HCT116 (cell line): ENCODE data around the gene EPS8. TPM values are rescaled to one million over a fixed set of nuclear protein-coding genes. Genes with fewer than 3 reads are reported as not detected.

Experiments used
- ATAC-seq: fragments of 200-7000 bp; cut with Tn5 transposase; 2 replicates; pipeline ENCODE4 v1.9.1; 2020; ENCODE audit warnings: mild to moderate bottlenecking, moderate library complexity
- BruUV-seq: library from RNA; stranded (reverse); fragments of 400-500 nt; replicated peaks from 2 replicates; lab custom pipeline; 2021; lab: Mats Ljungman, UMichigan
- CTCF ChIA-PET: fragments of 300-600 bp; sonication (Branson Sonifier 250); formaldehyde crosslinking; loops from one replicate; lab custom pipeline; 2021; ENCODE audit warnings: antibody characterized with exemption; lab: Charles Lee
- POLR2A ChIA-PET: fragments of 300-600, 350-600 bp; sonication (Branson Sonifier 250); formaldehyde crosslinking; loops from one replicate; lab custom pipeline; 2021; ENCODE audit warnings: antibody characterized with exemption; lab: Charles Lee
- RAD21 ChIA-PET, 2 experiments: fragments of 300-600 bp; sonication (Branson Sonifier 250); formaldehyde crosslinking; loops; one replicate each; lab custom pipeline; 2023; ENCODE audit warnings: low total read pairs in 2 of 2; ENCODE audit not compliant: uncharacterized antibody in 2 of 2, unreplicated experiment in 2 of 2, low non-redundant PET in 1 of 2; lab: Charles Lee
- DNase-seq: peaks from one replicate; pipeline ENCODE4 v3.0.0-alpha.2; 2010; ENCODE audit warnings: low read depth, low spot score
- H2AFZ ChIP-seq: fragments of 200-600 bp; shearing (Covaris generic), sonication (generic); 2 replicates; pipeline ENCODE4 v1.6.1; 2017; ENCODE audit warnings: low read depth, mixed run types, mixed read lengths, antibody characterized with exemption, low read length; ENCODE audit not compliant: poor library complexity, severe bottlenecking
- H3K27ac ChIP-seq: 2 replicates; pipeline ENCODE4 v1.5.1; 2012; ENCODE audit warnings: low read depth, low read length
- H3K27me3 ChIP-seq: fragments of 200-600 bp; sonication (generic); 2 replicates; pipeline ENCODE4 v1.6.1; 2016; ENCODE audit warnings: mixed run types, low read length, mixed read lengths; ENCODE audit not compliant: insufficient read depth
- H3K36me3 ChIP-seq, 2 experiments: fragments of 200-500 bp in 1 of 2; fragments of 200-600 bp in 1 of 2; sonication (Bioruptor generic) in 1 of 2; sonication (generic) in 1 of 2; 2 replicates each; pipeline versions ENCODE4 v1.5.1 to v1.6.1; 2014 to 2016; ENCODE audit warnings: low read length in 2 of 2, inconsistent platforms in 1 of 2, mixed read lengths in 1 of 2, mixed run types in 1 of 2; ENCODE audit not compliant: insufficient read depth in 2 of 2, control insufficient read depth in 1 of 2
- H3K4me1 ChIP-seq, 2 experiments: fragments of 200-600 bp in 1 of 2; sonication (generic) in 1 of 2; 2 replicates each; pipeline versions ENCODE4 v1.5.1 to v1.6.1; 2012 to 2017; ENCODE audit warnings: low read length in 2 of 2, inconsistent platforms in 1 of 2, mild to moderate bottlenecking in 1 of 2, mixed read lengths in 1 of 2, mixed run types in 1 of 2, moderate library complexity in 1 of 2; ENCODE audit not compliant: insufficient read depth in 2 of 2, control insufficient read depth in 1 of 2
- H3K4me2 ChIP-seq: fragments of 200-600 bp; sonication (generic); 2 replicates; pipeline ENCODE4 v1.6.1; 2017; ENCODE audit warnings: mixed run types, low read length, mixed read lengths
- H3K4me3 ChIP-seq, 2 experiments: fragments of 200-600 bp in 1 of 2; sonication (generic) in 1 of 2; replicated peaks in 1 of 2; 2 replicates each; pipeline ENCODE4 v1.5.1; 2011 to 2016; ENCODE audit warnings: low read length in 2 of 2, control low read depth in 1 of 2, low read depth in 1 of 2, mild to moderate bottlenecking in 1 of 2, mixed read lengths in 1 of 2, mixed run types in 1 of 2
- H3K79me2 ChIP-seq: fragments of 200-600 bp; sonication (generic); 2 replicates; pipeline ENCODE4 v1.6.1; 2017; ENCODE audit warnings: mild to moderate bottlenecking, mixed run types, low read length, moderate library complexity, mixed read lengths; ENCODE audit not compliant: insufficient read depth
- H3K9ac ChIP-seq: fragments of 200-600 bp; sonication (generic); 2 replicates; pipeline ENCODE4 v1.6.1; 2016; ENCODE audit warnings: low read length, mixed read lengths
- H3K9me2 ChIP-seq: fragments of 200-600 bp; sonication (generic), shearing (Covaris generic); 2 replicates; pipeline ENCODE4 v1.6.1; 2017; ENCODE audit warnings: mixed run types, mild to moderate bottlenecking, moderate library complexity; ENCODE audit not compliant: insufficient read depth
- H3K9me3 ChIP-seq, 2 experiments: fragments of 200-500 bp in 1 of 2; fragments of 200-600 bp in 1 of 2; sonication (Bioruptor generic) in 1 of 2; sonication (generic) in 1 of 2; 2 replicates each; pipeline ENCODE4 v1.6.1; 2014 to 2017; ENCODE audit warnings: low read length in 2 of 2, mixed read lengths in 2 of 2, inconsistent platforms in 1 of 2, low read depth in 1 of 2, mild to moderate bottlenecking in 1 of 2, mixed run types in 1 of 2, moderate library complexity in 1 of 2; ENCODE audit not compliant: control insufficient read depth in 1 of 2, insufficient read depth in 1 of 2
- H4K20me1 ChIP-seq: fragments of 200-600 bp; sonication (generic), shearing (Covaris generic); 2 replicates; pipeline ENCODE4 v1.6.1; 2017; ENCODE audit warnings: mixed run types, mild to moderate bottlenecking, moderate library complexity; ENCODE audit not compliant: insufficient read depth
- CBX3 ChIP-seq: IDR thresholded peaks from 2 replicates; pipeline ENCODE4 v1.6.1; 2012; ENCODE audit warnings: low read depth
- EGR1 ChIP-seq: IDR thresholded peaks from 2 replicates; pipeline ENCODE4 v1.6.1; 2012; ENCODE audit warnings: low read depth
- ELF1 ChIP-seq: IDR thresholded peaks from 2 replicates; pipeline ENCODE4 v1.6.1; 2012; ENCODE audit warnings: low read depth, borderline replicate concordance
- POLR2AphosphoS5 ChIP-seq: IDR thresholded peaks from 2 replicates; pipeline ENCODE4 v1.6.1; 2011; ENCODE audit warnings: mild to moderate bottlenecking, low read depth, low read length, moderate library complexity
- RAD21 ChIP-seq: IDR thresholded peaks from 2 replicates; pipeline ENCODE4 v1.6.1; 2012; ENCODE audit warnings: low read depth, mild to moderate bottlenecking
- SRF ChIP-seq: IDR thresholded peaks from 2 replicates; pipeline ENCODE4 v1.6.1; 2012; ENCODE audit warnings: low read depth
- intact Hi-C: fragments of 100-400 bp; cut with micrococcal nuclease; formaldehyde crosslinking; loops from 2 replicates; pipeline ENCODE4 v1.10.0; 2022
- total RNA-seq: library from RNA; stranded (reverse); gene quantifications from one replicate; pipeline ENCODE4 v1.2.1, GENCODE V29; 2021; ENCODE audit not compliant: unreplicated experiment
- TF ChIP-seq, protein P1 (sequence below): IDR thresholded peaks from 2 replicates; pipeline ENCODE4 v1.6.1; 2012
- TF ChIP-seq, protein P2 (sequence below), 3 experiments: fragments of 200-600 bp in 1 of 3; sonication (generic) in 1 of 3; IDR thresholded peaks in 2 of 3; conservative IDR thresholded peaks in 1 of 3; 2 replicates each; pipeline ENCODE4 v1.5.1; 2012 to 2017; ENCODE audit warnings: low read depth in 2 of 3, low read length in 2 of 3, antibody characterized with exemption in 1 of 3, borderline replicate concordance in 1 of 3, control low read depth in 1 of 3, mild to moderate bottlenecking in 1 of 3, mixed read lengths in 1 of 3, mixed run types in 1 of 3, moderate library complexity in 1 of 3; ENCODE audit not compliant: insufficient read depth in 1 of 3

The EPS8 gene
- total RNA-seq, 1 experiment from 2014 or later, result 49.9 TPM

DNA sequence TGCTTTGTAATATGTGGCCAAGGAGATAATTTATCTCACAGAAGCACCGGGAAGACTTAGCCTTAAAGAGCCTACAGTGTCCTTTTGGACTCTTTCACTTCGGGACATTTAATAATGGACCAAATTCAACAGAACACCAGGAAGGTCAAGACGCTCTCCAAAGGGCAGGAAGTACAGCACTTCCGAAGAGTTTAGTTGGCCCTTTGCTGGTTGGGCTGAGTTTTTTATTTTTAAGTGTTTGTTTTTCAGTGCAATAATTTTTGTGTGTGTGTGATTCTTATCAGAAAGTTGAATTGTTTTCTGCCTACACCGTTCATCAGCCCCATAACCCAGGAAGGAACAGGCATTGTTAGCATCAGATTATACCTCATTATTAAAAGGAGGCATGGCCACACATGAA lies 193.0 kb downstream of the EPS8 start:
- TF ChIP-seq ELF1 (no peak), RAD21 (no peak), CBX3 (no peak)
- TF ChIP-seq, protein P1, sequence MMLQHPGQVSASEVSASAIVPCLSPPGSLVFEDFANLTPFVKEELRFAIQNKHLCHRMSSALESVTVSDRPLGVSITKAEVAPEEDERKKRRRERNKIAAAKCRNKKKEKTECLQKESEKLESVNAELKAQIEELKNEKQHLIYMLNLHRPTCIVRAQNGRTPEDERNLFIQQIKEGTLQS, result no peak
- TF ChIP-seq, all 23 proteins: peak for 0
- Histone ChIP-seq H3K9me2 (no peaks in the 10 kb centered on the region), H3K4me2 (no peak overlapping the region), H3K27ac (no peak overlapping the region), H3K9ac (no peak overlapping the region), H4K20me1 (no peaks in the 10 kb centered on the region), H3K36me3 (no peaks in the 10 kb centered on the region), H2AFZ (no peak overlapping the region), H3K9me3 (no peaks in the 10 kb centered on the region), H3K27me3 (no peaks in the 10 kb centered on the region), H3K79me2 (no peaks in the 10 kb centered on the region), H3K4me1 (peaks cover 3 to 7% of the 10 kb centered on the region in 2 experiments; a peak in 3 of 4 replicates), H3K4me3 (no peak overlapping the region)
- no peak for ATAC-seq
- intact Hi-C loops, result no loop called here
- no peak for DNase-seq
- no TSS peak for BruUV-seq
- RAD21 ChIA-PET, result no interaction called here
- POLR2A ChIA-PET, result no interaction called here
- CTCF ChIA-PET, result no interaction called here

DNA sequence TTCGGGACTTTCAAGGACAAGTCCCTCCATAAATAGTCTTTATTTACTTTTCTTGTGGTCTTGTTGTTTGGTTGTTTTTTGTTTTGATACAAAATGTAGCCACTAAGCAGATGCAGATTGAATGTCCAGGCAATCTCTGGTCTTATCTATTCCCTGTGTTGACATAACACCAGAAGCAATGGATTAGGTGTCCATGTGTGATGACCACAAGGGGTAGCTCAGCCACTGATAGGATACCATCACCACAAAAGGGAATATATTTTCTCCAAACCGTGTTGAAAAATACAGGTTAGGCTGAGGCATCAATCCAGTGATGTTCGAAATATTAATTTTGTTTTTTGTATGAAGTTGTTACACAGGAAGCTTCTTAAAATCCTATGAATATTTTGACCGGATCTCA lies 196.3 kb downstream of the EPS8 start:
- Histone ChIP-seq H3K4me2 (no peak overlapping the region), H3K9me3 (no peaks in the 10 kb centered on the region), H2AFZ (peak overlapping the region; percentile 24), H3K36me3 (no peaks in the 10 kb centered on the region), H3K9ac (no peak overlapping the region), H3K27ac (no peak overlapping the region), H4K20me1 (no peaks in the 10 kb centered on the region), H3K4me1 (peaks cover 3 to 10% of the 10 kb centered on the region in 2 experiments; a peak in 3 of 4 replicates)
- ChIA-PET RAD21 (no interaction called here), CTCF (interaction anchor here (0.8 to 2.4 kb wide), 4 partner anchors 8 to 264 kb away, joined by 3 to 12 read pairs (median 8); no protein-coding TSS in a partner anchor), POLR2A (no interaction called here)
- ATAC-seq, result peak; percentile 53; the same call in 1 of the 2 replicates
- DNase-seq, result no peak
- intact Hi-C loops, result loop anchor here (5.0 kb wide), 1 partner anchor 94 kb away; no protein-coding TSS in a partner anchor
- no peak for TF ChIP-seq EGR1
- TF ChIP-seq POLR2AphosphoS5, result no peak
- TF ChIP-seq SRF, result no peak
- TF ChIP-seq RAD21, result peak; percentile 78
- TF ChIP-seq, protein P2, sequence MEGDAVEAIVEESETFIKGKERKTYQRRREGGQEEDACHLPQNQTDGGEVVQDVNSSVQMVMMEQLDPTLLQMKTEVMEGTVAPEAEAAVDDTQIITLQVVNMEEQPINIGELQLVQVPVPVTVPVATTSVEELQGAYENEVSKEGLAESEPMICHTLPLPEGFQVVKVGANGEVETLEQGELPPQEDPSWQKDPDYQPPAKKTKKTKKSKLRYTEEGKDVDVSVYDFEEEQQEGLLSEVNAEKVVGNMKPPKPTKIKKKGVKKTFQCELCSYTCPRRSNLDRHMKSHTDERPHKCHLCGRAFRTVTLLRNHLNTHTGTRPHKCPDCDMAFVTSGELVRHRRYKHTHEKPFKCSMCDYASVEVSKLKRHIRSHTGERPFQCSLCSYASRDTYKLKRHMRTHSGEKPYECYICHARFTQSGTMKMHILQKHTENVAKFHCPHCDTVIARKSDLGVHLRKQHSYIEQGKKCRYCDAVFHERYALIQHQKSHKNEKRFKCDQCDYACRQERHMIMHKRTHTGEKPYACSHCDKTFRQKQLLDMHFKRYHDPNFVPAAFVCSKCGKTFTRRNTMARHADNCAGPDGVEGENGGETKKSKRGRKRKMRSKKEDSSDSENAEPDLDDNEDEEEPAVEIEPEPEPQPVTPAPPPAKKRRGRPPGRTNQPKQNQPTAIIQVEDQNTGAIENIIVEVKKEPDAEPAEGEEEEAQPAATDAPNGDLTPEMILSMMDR (IDR thresholded peaks at IDR 0.05 in 2 of 3, conservative IDR thresholded peaks at IDR 0.05 in 1 of 3; ENCODE audit: borderline replicate concordance in 1 of 3, insufficient read depth in 1 of 3, low read depth in 2 of 3, low read length in 2 of 3), result peak; percentile 21 to 46 (median 26); a peak in 3 of 6 replicates
- TF ChIP-seq, all 23 proteins: peak for 2
- no peaks in the 10 kb centered on the region for H3K79me2 ChIP-seq
- H3K4me3 ChIP-seq, result no peak overlapping the region
- H3K27me3 ChIP-seq, result no peaks in the 10 kb centered on the region
- no TSS peak for BruUV-seq
- no peaks in the 10 kb centered on the region for H3K9me2 ChIP-seq
